ENCODE results near the gene EGR1. TPM values are rescaled to one million over a fixed set of nuclear protein-coding genes. Genes with fewer than 3 reads are reported as not detected.
A peak's percentile ranks its signal among the peaks of the same experiment; 100 is the strongest.
"Not testable (repeated sequence)": the region's sequence is repeated elsewhere in the genome, so short reads cannot be mapped to it uniquely, and the experiment has no call there.

The EGR1 gene
- polyA plus RNA-seq, 2 of the 4 experiments (the other 2 are of a cell fraction) = 0.59 to 49.3 TPM

DNA sequence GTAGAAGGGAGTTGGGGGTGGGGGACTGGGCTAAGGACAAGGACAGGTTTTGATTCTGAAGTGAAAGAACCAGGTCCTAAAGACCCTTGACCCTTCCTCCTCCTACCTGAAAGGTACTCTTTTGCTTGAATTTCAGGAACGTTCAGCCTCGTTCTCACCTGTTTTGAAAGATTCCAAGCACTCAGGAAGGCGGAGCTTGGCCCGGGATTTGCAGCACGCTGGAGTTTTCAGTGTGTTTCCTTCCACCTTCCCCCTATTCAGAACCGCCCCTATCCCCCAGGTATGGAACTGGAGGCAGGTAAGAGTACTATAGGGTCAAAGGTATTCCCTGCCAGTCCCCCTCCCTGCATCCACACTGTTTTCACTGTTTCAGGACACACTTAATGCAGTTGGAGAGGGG is 7.1 kb downstream of the EGR1 start:
- POLR2A ChIA-PET = no interaction called here
- DNase-seq (ENCODE audit: low read depth in 1 of 2, low spot score in 1 of 2) (no peak), FAIRE-seq (no peak), ATAC-seq (no peak)
- H3K4me1 ChIP-seq = no peaks in the 10 kb centered on the region
- TF ChIP-seq MYC (IDR thresholded peaks at IDR 0.05; ENCODE audit: borderline replicate concordance, low read length) (no peak), SMC3 (IDR thresholded peaks at IDR 0.05) (no peak), BHLHE40 (IDR thresholded peaks at IDR 0.05; ENCODE audit: low read depth, low read length) (no peak), NR3C1 (IDR thresholded peaks at IDR 0.05) (no peak), CHD4 (IDR thresholded peaks at IDR 0.05; ENCODE audit: borderline replicate concordance) (no peak), SREBF2 (IDR thresholded peaks at IDR 0.05) (no peak), POLR2AphosphoS2 (conservative IDR thresholded peaks at IDR 0.05; ENCODE audit: low read length) (0 out of 2 replicates have a peak, but pooled peaks have one; percentile 30)
- TF ChIP-seq, protein P1, sequence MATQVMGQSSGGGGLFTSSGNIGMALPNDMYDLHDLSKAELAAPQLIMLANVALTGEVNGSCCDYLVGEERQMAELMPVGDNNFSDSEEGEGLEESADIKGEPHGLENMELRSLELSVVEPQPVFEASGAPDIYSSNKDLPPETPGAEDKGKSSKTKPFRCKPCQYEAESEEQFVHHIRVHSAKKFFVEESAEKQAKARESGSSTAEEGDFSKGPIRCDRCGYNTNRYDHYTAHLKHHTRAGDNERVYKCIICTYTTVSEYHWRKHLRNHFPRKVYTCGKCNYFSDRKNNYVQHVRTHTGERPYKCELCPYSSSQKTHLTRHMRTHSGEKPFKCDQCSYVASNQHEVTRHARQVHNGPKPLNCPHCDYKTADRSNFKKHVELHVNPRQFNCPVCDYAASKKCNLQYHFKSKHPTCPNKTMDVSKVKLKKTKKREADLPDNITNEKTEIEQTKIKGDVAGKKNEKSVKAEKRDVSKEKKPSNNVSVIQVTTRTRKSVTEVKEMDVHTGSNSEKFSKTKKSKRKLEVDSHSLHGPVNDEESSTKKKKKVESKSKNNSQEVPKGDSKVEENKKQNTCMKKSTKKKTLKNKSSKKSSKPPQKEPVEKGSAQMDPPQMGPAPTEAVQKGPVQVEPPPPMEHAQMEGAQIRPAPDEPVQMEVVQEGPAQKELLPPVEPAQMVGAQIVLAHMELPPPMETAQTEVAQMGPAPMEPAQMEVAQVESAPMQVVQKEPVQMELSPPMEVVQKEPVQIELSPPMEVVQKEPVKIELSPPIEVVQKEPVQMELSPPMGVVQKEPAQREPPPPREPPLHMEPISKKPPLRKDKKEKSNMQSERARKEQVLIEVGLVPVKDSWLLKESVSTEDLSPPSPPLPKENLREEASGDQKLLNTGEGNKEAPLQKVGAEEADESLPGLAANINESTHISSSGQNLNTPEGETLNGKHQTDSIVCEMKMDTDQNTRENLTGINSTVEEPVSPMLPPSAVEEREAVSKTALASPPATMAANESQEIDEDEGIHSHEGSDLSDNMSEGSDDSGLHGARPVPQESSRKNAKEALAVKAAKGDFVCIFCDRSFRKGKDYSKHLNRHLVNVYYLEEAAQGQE (IDR thresholded peaks at IDR 0.05) = peak; percentile 9; the same call in 1 of the 2 replicates
- TF ChIP-seq, protein P2, sequence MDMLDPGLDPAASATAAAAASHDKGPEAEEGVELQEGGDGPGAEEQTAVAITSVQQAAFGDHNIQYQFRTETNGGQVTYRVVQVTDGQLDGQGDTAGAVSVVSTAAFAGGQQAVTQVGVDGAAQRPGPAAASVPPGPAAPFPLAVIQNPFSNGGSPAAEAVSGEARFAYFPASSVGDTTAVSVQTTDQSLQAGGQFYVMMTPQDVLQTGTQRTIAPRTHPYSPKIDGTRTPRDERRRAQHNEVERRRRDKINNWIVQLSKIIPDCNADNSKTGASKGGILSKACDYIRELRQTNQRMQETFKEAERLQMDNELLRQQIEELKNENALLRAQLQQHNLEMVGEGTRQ (IDR thresholded peaks at IDR 0.05) = no peak
- no peak overlapping the region for H3K27ac ChIP-seq
- CTCF ChIA-PET = interaction anchor here (1.1 to 1.8 kb wide), 5 partner anchors 8 to 31 kb away, joined by 3 to 9 read pairs (median 3); partner anchors contain the start of gene EGR1
- no peaks in the 10 kb centered on the region for H3K9me3 ChIP-seq
- WGBS (ENCODE audit: missing lambda C conversion rate) = 51% methylated on average over 6 of the region's 6 CpGs
- no peak overlapping the region for H3K4me2 ChIP-seq
- no peak overlapping the region for H3K4me3 ChIP-seq

DNA sequence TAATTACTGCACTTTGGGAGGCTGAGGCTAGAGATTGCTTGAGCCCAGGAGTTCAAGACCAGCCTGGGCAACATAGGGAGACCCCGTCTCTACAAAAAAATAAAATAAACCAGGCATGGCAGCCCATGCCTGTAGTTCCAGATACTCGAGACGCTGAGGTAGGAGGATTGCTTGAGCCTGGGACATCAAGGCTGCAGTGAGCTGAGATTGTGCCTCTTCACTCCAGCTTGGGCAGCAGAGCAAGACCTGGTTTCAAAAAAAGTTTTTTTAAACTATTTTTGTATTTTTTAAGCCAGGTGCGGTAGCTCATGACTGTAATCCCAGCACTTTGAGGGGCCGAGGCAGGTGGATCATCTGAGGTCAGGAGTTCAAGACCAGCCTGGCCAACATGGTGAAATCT is 7.9 kb downstream of the EGR1 start:
- ChIA-PET CTCF (interaction anchor here (0.6 to 1.8 kb wide), 5 partner anchors 9 to 262 kb away, joined by 3 to 8 read pairs (median 3); partner anchors contain the start of gene EGR1), POLR2A (interaction anchor here (0.9 kb wide), 1 partner anchor 9 kb away, joined by 3 read pairs; no protein-coding TSS in a partner anchor)
- not testable (repeated sequence) for H3K4me3 ChIP-seq; ATAC-seq; DNase-seq (ENCODE audit: low read depth in 1 of 2, low spot score in 1 of 2); H3K4me2 ChIP-seq; FAIRE-seq; H3K9me3 ChIP-seq; H3K27ac ChIP-seq; H3K4me1 ChIP-seq
- 61% methylated on average over 5 of the region's 5 CpGs for WGBS (ENCODE audit: missing lambda C conversion rate)

DNA sequence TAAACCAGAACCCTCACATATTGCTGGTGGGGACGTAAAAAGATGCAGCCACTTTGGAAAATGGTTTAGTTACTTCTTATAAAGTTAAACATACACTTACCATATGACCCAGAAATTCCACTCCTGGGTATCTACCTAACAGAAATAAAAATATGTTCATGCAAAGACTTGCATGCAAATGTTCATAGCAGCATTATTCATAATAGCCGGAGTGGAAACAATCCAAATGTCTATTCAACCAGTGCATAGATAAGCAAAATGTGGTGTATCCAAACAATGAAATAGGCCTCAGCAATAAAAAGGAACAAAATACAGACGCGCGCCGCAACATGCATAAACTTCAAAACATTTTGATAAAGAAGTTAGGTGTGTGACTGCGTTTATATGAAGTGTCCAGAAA is 11.6 kb downstream of the EGR1 start:
- Histone ChIP-seq H3K4me3 (no peak overlapping the region), H3K4me2 (no peak overlapping the region), H3K9me3 (no peaks in the 10 kb centered on the region), H3K27ac (no peak overlapping the region), H3K4me1 (no peaks in the 10 kb centered on the region)
- TF ChIP-seq MYC (IDR thresholded peaks at IDR 0.05; ENCODE audit: borderline replicate concordance, low read length) (no peak), ZFP36 (IDR thresholded peaks at IDR 0.05; ENCODE audit: borderline replicate concordance, partially characterized antibody) (no peak), RNF2 (IDR thresholded peaks at IDR 0.05; ENCODE audit: borderline replicate concordance, low read depth) (no peak), ZC3H11A (IDR thresholded peaks at IDR 0.05) (no peak), HOXB13 (CRISPR knock-in tag; IDR thresholded peaks at IDR 0.05; ENCODE audit: low read depth) (no peak), HOXB5 (CRISPR knock-in tag; IDR thresholded peaks at IDR 0.05) (no peak), SREBF2 (IDR thresholded peaks at IDR 0.05) (no peak), KDM5A (IDR thresholded peaks at IDR 0.05) (no peak), FOSB (CRISPR knock-in tag; IDR thresholded peaks at IDR 0.05) (no peak), TFCP2L1 (CRISPR knock-in tag; IDR thresholded peaks at IDR 0.05) (no peak), TP53 (CRISPR knock-in tag; IDR thresholded peaks at IDR 0.05) (no peak)
- TF ChIP-seq, protein P2 (IDR thresholded peaks at IDR 0.05) = no peak
- TF ChIP-seq, protein P3, sequence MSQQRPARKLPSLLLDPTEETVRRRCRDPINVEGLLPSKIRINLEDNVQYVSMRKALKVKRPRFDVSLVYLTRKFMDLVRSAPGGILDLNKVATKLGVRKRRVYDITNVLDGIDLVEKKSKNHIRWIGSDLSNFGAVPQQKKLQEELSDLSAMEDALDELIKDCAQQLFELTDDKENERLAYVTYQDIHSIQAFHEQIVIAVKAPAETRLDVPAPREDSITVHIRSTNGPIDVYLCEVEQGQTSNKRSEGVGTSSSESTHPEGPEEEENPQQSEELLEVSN (IDR thresholded peaks at IDR 0.05; ENCODE audit: borderline replicate concordance, low read depth) = no peak
- TF ChIP-seq, protein P4, sequence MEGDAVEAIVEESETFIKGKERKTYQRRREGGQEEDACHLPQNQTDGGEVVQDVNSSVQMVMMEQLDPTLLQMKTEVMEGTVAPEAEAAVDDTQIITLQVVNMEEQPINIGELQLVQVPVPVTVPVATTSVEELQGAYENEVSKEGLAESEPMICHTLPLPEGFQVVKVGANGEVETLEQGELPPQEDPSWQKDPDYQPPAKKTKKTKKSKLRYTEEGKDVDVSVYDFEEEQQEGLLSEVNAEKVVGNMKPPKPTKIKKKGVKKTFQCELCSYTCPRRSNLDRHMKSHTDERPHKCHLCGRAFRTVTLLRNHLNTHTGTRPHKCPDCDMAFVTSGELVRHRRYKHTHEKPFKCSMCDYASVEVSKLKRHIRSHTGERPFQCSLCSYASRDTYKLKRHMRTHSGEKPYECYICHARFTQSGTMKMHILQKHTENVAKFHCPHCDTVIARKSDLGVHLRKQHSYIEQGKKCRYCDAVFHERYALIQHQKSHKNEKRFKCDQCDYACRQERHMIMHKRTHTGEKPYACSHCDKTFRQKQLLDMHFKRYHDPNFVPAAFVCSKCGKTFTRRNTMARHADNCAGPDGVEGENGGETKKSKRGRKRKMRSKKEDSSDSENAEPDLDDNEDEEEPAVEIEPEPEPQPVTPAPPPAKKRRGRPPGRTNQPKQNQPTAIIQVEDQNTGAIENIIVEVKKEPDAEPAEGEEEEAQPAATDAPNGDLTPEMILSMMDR (IDR thresholded peaks at IDR 0.05) = no peak
- ChIA-PET CTCF (interaction anchor here (1.6 kb wide), 1 partner anchor 13 kb away, joined by 3 read pairs; no protein-coding TSS in a partner anchor), POLR2A (no interaction called here)
- DNase-seq (ENCODE audit: low read depth in 1 of 2, low spot score in 1 of 2) = no peak
- no peak for FAIRE-seq
- WGBS (ENCODE audit: missing lambda C conversion rate) = 81% methylated on average over 7 of the region's 7 CpGs
- no peak for ATAC-seq
